ENCODE data around the gene HIVEP1. TPM values are rescaled to one million over a fixed set of nuclear protein-coding genes. Genes with fewer than 3 reads are reported as not detected.

HIVEP1 gene
- polyA plus RNA-seq, 1 experiment, result 13.9 TPM

DNA sequence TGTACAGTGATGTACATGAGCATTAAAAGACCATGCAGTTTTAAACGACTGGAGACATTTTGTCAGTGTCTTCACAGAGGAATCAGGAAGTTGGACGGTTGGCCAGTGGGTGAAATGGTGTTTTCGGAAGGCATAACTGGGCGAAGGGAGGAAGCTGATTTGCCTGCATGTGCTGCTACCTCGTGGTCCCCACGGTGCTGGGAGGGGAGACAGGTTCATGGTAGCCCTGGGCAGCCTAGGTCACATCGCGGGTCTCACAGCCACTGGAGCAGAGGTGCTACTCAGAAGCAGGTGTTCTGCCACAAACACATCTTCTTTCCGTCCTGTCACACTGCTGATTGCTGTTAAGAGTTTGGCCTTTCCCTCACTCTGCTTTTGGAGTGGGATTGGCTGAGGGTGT lies 35.2 kb downstream of the HIVEP1 start:
- Histone ChIP-seq H3K27me3 (ENCODE audit: control insufficient read depth, insufficient read depth, low read length) (no peaks in the 10 kb centered on the region), H3K4me3 (ENCODE audit: low read depth, low read length) (no peak overlapping the region), H3K27ac (ENCODE audit: low read depth, low read length) (no peak overlapping the region), H3K9me3 (ENCODE audit: control insufficient read depth, insufficient read depth, low read length) (no peaks in the 10 kb centered on the region)
- no peak for DNase-seq (ENCODE audit: low read depth, low spot score)
- TF ChIP-seq, protein P1, sequence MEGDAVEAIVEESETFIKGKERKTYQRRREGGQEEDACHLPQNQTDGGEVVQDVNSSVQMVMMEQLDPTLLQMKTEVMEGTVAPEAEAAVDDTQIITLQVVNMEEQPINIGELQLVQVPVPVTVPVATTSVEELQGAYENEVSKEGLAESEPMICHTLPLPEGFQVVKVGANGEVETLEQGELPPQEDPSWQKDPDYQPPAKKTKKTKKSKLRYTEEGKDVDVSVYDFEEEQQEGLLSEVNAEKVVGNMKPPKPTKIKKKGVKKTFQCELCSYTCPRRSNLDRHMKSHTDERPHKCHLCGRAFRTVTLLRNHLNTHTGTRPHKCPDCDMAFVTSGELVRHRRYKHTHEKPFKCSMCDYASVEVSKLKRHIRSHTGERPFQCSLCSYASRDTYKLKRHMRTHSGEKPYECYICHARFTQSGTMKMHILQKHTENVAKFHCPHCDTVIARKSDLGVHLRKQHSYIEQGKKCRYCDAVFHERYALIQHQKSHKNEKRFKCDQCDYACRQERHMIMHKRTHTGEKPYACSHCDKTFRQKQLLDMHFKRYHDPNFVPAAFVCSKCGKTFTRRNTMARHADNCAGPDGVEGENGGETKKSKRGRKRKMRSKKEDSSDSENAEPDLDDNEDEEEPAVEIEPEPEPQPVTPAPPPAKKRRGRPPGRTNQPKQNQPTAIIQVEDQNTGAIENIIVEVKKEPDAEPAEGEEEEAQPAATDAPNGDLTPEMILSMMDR (IDR thresholded peaks at IDR 0.05; ENCODE audit: low read depth, low read length), result no peak
- POLR2A ChIA-PET, result no interaction called here
- CTCF ChIA-PET, result interaction anchor here (1.5 kb wide), 1 partner anchor 242 kb away, joined by 3 read pairs; the partner anchor contains the start of gene EDN1

DNA sequence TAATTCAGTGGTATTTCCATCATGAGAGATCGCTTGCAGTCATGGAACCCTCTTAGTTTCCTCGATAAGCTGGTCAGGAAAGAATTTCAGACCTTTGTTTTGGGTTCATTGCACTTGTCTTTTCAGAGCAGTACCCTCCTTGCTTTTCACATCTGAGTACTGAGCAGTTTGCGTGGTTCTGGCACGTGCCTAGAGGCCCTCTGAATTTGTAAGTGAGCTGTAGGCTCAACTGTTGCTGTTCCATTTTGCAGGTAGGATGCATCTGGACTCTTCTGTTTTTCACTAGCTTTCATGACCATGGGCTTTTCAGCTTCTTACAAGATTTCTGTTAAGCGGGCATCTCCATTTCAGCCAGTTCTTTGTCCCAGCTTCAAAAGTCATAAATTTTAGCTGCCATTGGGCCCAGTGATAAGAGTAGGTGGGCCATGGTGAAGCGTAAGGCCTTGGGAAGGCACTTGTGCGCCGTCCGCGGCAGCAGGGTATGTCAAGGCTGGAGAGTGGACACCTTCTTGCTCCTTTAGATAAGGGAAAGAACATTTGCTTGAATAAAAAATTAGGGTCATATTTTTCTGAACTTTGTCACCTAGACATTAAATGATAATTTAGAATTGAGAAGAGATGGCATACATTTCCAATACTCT lies 35.8 kb downstream of the HIVEP1 start:
- Histone ChIP-seq H3K27ac (ENCODE audit: low read depth, low read length) (no peak overlapping the region), H3K4me3 (ENCODE audit: low read depth, low read length) (no peak overlapping the region), H3K9me3 (ENCODE audit: control insufficient read depth, insufficient read depth, low read length) (no peaks in the 10 kb centered on the region), H3K27me3 (ENCODE audit: control insufficient read depth, insufficient read depth, low read length) (no peaks in the 10 kb centered on the region)
- DNase-seq (ENCODE audit: low read depth, low spot score), result no peak
- ChIA-PET CTCF (interaction anchor here (1.5 kb wide), 1 partner anchor 242 kb away, joined by 3 read pairs; the partner anchor contains the start of gene EDN1), POLR2A (no interaction called here)
- TF ChIP-seq, protein P1 (IDR thresholded peaks at IDR 0.05; ENCODE audit: low read depth, low read length), result no peak

DNA sequence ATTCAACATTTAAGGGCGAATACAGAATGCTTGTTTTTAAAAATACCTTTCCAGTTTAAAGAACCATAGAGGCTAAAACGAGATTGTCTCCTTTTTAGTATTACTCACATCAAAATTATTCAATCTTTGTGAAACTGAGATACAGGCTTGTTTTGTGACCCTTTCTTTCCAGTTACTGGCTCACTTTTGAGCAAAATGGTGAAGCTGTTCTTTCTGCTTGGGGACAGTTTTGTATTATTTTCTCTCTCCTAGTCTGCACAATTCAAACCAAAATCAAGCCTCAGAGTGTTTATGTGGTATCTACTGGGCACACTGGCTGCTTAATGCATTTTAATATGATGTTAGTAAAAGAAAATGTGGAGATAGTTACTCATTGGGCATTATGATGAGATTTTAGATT lies 36.5 kb downstream of the HIVEP1 start:
- TF ChIP-seq, protein P1 (IDR thresholded peaks at IDR 0.05; ENCODE audit: low read depth, low read length), result no peak
- H3K27me3 ChIP-seq (ENCODE audit: control insufficient read depth, insufficient read depth, low read length), result no peaks in the 10 kb centered on the region
- ChIA-PET CTCF (no interaction called here), POLR2A (no interaction called here)
- no peaks in the 10 kb centered on the region for H3K9me3 ChIP-seq (ENCODE audit: control insufficient read depth, insufficient read depth, low read length)
- DNase-seq (ENCODE audit: low read depth, low spot score), result no peak
- H3K4me3 ChIP-seq (ENCODE audit: low read depth, low read length), result no peak overlapping the region
- H3K27ac ChIP-seq (ENCODE audit: low read depth, low read length), result no peak overlapping the region

DNA sequence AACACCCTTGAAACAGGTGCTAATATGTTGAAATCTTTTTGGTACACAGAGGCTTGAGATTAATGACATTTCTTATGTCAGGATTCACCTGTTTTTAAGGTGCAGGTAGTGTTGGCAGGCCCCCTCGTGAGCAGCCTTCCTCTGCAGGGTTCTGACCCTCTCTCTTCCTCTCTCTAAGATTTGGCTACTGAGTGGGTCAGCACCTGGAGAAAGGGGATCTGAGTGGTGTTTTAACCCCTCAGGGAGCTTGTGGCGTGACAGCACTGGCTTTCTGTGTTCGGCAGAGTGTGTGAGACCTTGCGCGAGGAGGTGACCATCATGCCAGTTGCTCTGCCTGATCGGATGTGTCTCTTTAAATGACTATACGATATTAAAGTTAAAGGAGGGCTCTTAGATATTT lies 37.1 kb downstream of the HIVEP1 start:
- no peaks in the 10 kb centered on the region for H3K27me3 ChIP-seq (ENCODE audit: control insufficient read depth, insufficient read depth, low read length)
- no peak overlapping the region for H3K4me3 ChIP-seq (ENCODE audit: low read depth, low read length)
- TF ChIP-seq, protein P1 (IDR thresholded peaks at IDR 0.05; ENCODE audit: low read depth, low read length), result no peak
- H3K9me3 ChIP-seq (ENCODE audit: control insufficient read depth, insufficient read depth, low read length), result no peaks in the 10 kb centered on the region
- ChIA-PET POLR2A (no interaction called here), CTCF (no interaction called here)
- DNase-seq (ENCODE audit: low read depth, low spot score), result no peak
- no peak overlapping the region for H3K27ac ChIP-seq (ENCODE audit: low read depth, low read length)

DNA sequence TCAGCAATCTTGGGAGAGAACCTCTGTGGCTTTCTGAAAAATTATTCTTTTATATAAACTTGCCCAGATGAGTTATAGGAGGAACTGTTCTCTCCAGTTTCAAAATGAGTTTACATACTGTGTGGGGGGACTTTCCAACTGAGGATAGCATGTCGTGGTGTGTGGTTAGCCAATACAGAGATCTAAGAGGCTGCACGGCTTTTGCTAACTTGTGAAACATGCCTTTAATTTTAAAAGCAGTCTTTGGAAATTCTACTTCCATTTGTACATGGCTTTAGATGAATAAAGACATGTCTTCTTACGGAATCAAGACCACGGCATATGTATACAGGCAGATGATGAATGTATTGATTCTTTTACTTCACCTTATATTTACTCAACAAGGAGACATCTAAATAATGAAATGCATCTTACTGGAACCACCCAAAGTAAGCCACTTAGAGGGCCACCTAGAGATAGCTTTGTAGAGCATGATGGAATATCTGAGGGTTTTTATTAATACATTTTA lies 39.8 kb downstream of the HIVEP1 start:
- H3K27ac ChIP-seq (ENCODE audit: low read depth, low read length), result no peak overlapping the region
- TF ChIP-seq, protein P1 (IDR thresholded peaks at IDR 0.05; ENCODE audit: low read depth, low read length), result no peak
- H3K9me3 ChIP-seq (ENCODE audit: control insufficient read depth, insufficient read depth, low read length), result no peaks in the 10 kb centered on the region
- peak; percentile 50 for DNase-seq (ENCODE audit: low read depth, low spot score)
- H3K4me3 ChIP-seq (ENCODE audit: low read depth, low read length), result no peak overlapping the region
- ChIA-PET CTCF (no interaction called here), POLR2A (no interaction called here)
- no peaks in the 10 kb centered on the region for H3K27me3 ChIP-seq (ENCODE audit: control insufficient read depth, insufficient read depth, low read length)

Measured in AG04450 (cell line).